HFF-Myc (cell line): ENCODE results near the gene CDH26.

ENCODE experiments used
- DNase-seq: peaks from one replicate; pipeline ENCODE4 v3.0.0-alpha.2; 2011; ENCODE audit warnings: low read depth; ENCODE audit errors: extremely low read depth
- H3K4me3 ChIP-seq: replicated peaks from 2 replicates; pipeline ENCODE4 v1.5.1; 2011; ENCODE audit warnings: low read depth, mild to moderate bottlenecking, control low read depth, low read length
- CTCF ChIP-seq: IDR thresholded peaks from 2 replicates; pipeline ENCODE4 v1.5.1; 2012; ENCODE audit warnings: mild to moderate bottlenecking, low read depth, low read length, control low read depth; ENCODE audit errors: missing control alignments

The CDH26 gene

DNA sequence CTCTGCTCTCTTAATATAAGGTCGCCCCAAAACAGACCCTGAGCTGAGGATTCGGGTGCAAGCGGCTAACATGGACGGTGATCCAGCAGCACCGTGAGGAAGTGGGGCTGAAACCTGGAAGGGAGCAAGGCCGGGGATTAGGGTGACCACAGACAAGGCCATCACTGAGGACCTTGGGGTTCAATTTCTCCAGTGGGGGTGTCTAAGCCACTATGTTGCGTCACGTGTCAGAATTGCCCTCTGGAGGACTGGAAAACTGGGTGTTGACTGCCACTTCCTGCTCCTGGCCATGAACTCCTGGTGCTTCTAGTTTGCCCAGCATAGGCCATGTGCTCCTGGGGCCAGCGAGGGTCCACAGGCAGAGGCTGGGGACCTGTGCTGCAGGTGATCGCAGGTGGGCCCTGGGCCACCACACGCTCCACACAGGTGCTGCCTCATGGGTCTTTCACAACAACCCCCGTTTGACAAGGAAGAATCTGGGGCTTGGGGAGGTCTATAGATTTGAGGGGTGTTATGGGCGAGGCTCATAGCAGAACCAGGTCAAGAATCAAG is 101.9 kb downstream of the CDH26 start:
- no peak for DNase-seq
- TF ChIP-seq CTCF, result no peak
- H3K4me3 ChIP-seq, result no peak overlapping the region

GRCh38 chr20:60060593-60060992 is 102.4 kb downstream of the CDH26 start:
- no peak for TF ChIP-seq CTCF
- no peak overlapping the region for H3K4me3 ChIP-seq
- DNase-seq, result no peak

GRCh38 chr20:60062431-60063047 is 104.3 kb downstream of the CDH26 start:
- no peak for TF ChIP-seq CTCF

DNA sequence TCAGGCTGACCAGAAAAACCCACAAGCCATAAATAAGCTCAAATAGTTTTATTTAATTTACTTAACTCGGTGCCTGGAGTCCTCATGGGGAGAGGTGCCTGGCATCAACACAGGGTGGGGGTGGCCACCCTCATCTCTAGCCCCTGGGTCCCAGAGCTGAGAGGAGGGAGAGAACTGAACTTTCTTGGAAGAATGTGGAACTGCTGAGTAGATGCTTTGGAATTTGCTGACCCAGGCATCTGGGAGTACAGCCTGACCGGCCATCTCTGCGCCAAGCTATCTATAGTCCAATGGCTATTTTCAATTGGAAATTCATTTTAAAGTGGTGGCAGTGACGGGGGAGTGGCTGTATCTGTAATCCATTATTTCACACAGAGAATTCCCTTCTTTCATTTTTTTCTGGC is 104.8 kb downstream of the CDH26 start:
- DNase-seq, result peak; percentile 82
- TF ChIP-seq CTCF, result no peak

More at GRCh38 chr20:60062431-60063047, 104.3 kb downstream of the CDH26 start:
- no peak for DNase-seq
- no peak overlapping the region for H3K4me3 ChIP-seq

GRCh38 chr20:60063739-60064380 is 105.6 kb downstream of the CDH26 start:
- H3K4me3 ChIP-seq, result no peak overlapping the region
- TF ChIP-seq CTCF, result no peak
- no peak for DNase-seq

More for the DNA sequence above, 104.8 kb downstream of the CDH26 start:
- H3K4me3 ChIP-seq, result no peak overlapping the region
